ENCODE results near the gene NUTM2E.
"Not testable (repeated sequence)": the region's sequence is repeated elsewhere in the genome, so short reads cannot be mapped to it uniquely, and the experiment has no call there.

The NUTM2E gene

GRCh38 chr10:79826496-79827215 lies at the start of gene NUTM2E:
Gene NUTM2E (plus strand): TSS chr10:79826739. CDS start chr10:79841741, 15,002 bp downstream.
- DNase-seq = peak; percentile 79

GRCh38 chr10:79777997-79778396 lies 48.5 kb upstream of the NUTM2E start:
- not testable (repeated sequence) for DNase-seq

- peak; percentile 32 for DNase-seq
These were observed 47.1 kb upstream of the NUTM2E start for GRCh38 chr10:79779310-79779938.

- not testable (repeated sequence) for DNase-seq
These were observed 46.5 kb upstream of the NUTM2E start for GRCh38 chr10:79779992-79780391.

GRCh38 chr10:79781584-79781983 lies 45.0 kb upstream of the NUTM2E start:
- DNase-seq = not testable (repeated sequence)

GRCh38 chr10:79787455-79787952 lies 39.0 kb upstream of the NUTM2E start:
- DNase-seq = not testable (repeated sequence)

GRCh38 chr10:79789351-79789750 lies 37.2 kb upstream of the NUTM2E start:
- DNase-seq = not testable (repeated sequence)

GRCh38 chr10:79791906-79792517 lies 34.5 kb upstream of the NUTM2E start:
- DNase-seq = not testable (repeated sequence)

- not testable (repeated sequence) for DNase-seq
These were observed 27.2 kb upstream of the NUTM2E start for GRCh38 chr10:79799337-79799736.

- DNase-seq = not testable (repeated sequence)
These were observed 20.7 kb upstream of the NUTM2E start for GRCh38 chr10:79805857-79806256.

- not testable (repeated sequence) for DNase-seq
These were observed 14.6 kb upstream of the NUTM2E start for GRCh38 chr10:79811895-79812294.

GRCh38 chr10:79816290-79816689 lies 10.2 kb upstream of the NUTM2E start:
- not testable (repeated sequence) for DNase-seq

GRCh38 chr10:79823387-79823786 lies 3.2 kb upstream of the NUTM2E start:
- DNase-seq = not testable (repeated sequence)

- DNase-seq = peak; percentile 11
These were observed 940 bp upstream of the NUTM2E start for GRCh38 chr10:79825587-79826011.

- not testable (repeated sequence) for DNase-seq
These were observed 426 bp upstream of the NUTM2E start for GRCh38 chr10:79826131-79826495.

GRCh38 chr10:79833833-79834232 lies 7.3 kb downstream of the NUTM2E start:
- not testable (repeated sequence) for DNase-seq

- DNase-seq = not testable (repeated sequence)
These were observed 9.4 kb downstream of the NUTM2E start for GRCh38 chr10:79835891-79836290.

- not testable (repeated sequence) for DNase-seq
These were observed 10.4 kb downstream of the NUTM2E start for GRCh38 chr10:79836891-79837290.

GRCh38 chr10:79838441-79838840 lies 11.9 kb downstream of the NUTM2E start:
- not testable (repeated sequence) for DNase-seq

GRCh38 chr10:79853191-79853854 lies 26.8 kb downstream of the NUTM2E start:
- not testable (repeated sequence) for DNase-seq

- DNase-seq = not testable (repeated sequence)
These were observed 35.7 kb downstream of the NUTM2E start for GRCh38 chr10:79862269-79862668.

- DNase-seq = not testable (repeated sequence)
These were observed 36.3 kb downstream of the NUTM2E start for GRCh38 chr10:79862803-79863202.
